IMR-90 (cell line): ENCODE data around the gene MBD3L4.

Experiments used
- CTCF ChIP-seq: conservative IDR thresholded peaks from 2 replicates; pipeline ENCODE4 v1.5.1; 2012; ENCODE audit warnings: mild to moderate bottlenecking, low read depth, low read length, improper control_type of control experiment
- ELK1 ChIP-seq: fragments of 150-350 bp; IDR thresholded peaks from 2 replicates; pipeline ENCODE4 v1.6.1; 2016; ENCODE audit warnings: low read depth, mild to moderate bottlenecking, low read length, moderate library complexity, borderline replicate concordance
- FOS ChIP-seq: fragments of 150-350 bp; IDR thresholded peaks from 2 replicates; pipeline ENCODE4 v1.6.1; 2016; ENCODE audit warnings: low read depth, low read length
- MAFK ChIP-seq: IDR thresholded peaks from 2 replicates; pipeline ENCODE4 v1.6.1; 2012; ENCODE audit warnings: low read depth, low read length, improper control_type of control experiment
- MAZ ChIP-seq: IDR thresholded peaks from 2 replicates; pipeline ENCODE4 v1.6.1; 2012; ENCODE audit warnings: low read depth, mild to moderate bottlenecking, low read length, improper control_type of control experiment, moderate library complexity, borderline replicate concordance
- POLR2A ChIP-seq: IDR thresholded peaks from 2 replicates; pipeline ENCODE4 v1.6.1; 2012; ENCODE audit warnings: mild to moderate bottlenecking, low read depth, low read length
- SMC3 ChIP-seq: fragments of 150-350 bp; IDR thresholded peaks from 2 replicates; pipeline ENCODE4 v1.6.1; 2016; ENCODE audit warnings: low read depth, mild to moderate bottlenecking, antibody characterized with exemption, low read length, moderate library complexity
- USF2 ChIP-seq: fragments of 150-350 bp; IDR thresholded peaks from 2 replicates; pipeline ENCODE4 v1.6.1; 2017; ENCODE audit warnings: mild to moderate bottlenecking, antibody characterized with exemption, low read length, low read depth

- TF ChIP-seq ELK1 (no peak), CTCF (no peak), USF2 (no peak), POLR2A (no peak), MAZ (no peak), MAFK (no peak), SMC3 (no peak), FOS (no peak)
These were observed 32.6 kb upstream of the MBD3L4 start for GRCh38 chr19:7072541-7072940.
